GM12892 (cell line): Measurements from ENCODE around the gene RNU1-3.
A peak's percentile ranks its signal among the peaks of the same experiment; 100 is the strongest.

Experiments
- POLR2A ChIP-seq: IDR thresholded peaks from 2 replicates; pipeline ENCODE4 v1.6.1; 2011; ENCODE audit warnings: low read depth, low read length, control low read depth
- POLR2AphosphoS5 ChIP-seq: IDR thresholded peaks from 2 replicates; pipeline ENCODE4 v1.6.1; 2011; ENCODE audit warnings: low read depth, low read length, control low read depth
- TAF1 ChIP-seq: IDR thresholded peaks from 2 replicates; pipeline ENCODE4 v1.6.1; 2011; ENCODE audit warnings: low read depth, mild to moderate bottlenecking, control low read depth, low read length, borderline replicate concordance

DNA sequence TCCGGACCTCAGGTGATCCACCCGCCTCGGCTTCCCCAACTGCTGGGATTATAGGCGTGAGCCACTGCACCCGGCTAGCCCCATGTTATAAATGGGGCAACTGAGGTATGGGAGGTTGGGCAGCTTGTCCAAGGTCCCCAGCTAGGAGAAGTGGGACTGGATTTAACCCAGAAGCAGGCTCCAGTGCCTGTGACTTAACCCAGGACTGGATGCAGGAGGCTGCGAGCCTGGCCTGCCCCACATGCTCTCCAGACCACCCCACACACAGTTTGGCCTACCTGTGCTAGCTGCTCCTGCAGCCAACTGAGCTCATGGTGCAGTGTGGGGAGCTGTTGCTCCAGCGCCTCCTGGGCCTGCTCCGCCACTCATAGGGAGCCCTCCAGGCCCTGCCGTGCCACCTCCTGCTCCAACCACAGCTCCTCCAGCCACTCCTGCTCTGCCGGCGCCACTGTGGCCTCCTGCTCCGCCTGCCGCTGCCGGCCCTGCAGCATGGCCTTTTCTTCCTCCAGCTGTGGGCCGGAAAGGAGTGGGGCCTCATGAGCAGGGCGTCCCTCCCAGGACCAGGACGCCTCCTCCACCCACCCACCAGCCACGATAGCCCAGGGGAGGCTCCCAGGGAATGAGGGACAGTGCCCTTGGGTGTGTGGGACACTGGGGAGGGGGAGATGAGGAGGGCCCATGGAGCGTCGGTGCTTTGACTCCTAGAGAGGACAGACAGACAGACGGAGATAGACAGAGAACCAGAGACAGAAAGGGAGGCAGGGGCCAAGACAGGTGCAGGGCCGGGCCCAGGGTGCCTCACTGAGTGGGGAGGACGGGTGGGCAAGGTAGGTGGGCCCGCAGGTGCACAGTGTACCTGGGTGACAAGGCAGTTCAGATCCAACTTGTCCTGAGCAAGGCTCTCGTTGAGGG is 41.0 kb downstream of the RNU1-3 start:
- no peak for TF ChIP-seq POLR2AphosphoS5
- TF ChIP-seq POLR2A = no peak
- TF ChIP-seq TAF1 = 0 out of 2 replicates have a peak, but pooled peaks have one; percentile 7
